GM12801 (cell line): ENCODE measurements around the gene ATP9B.

Experiments
- TF ChIP-seq, protein P1 (sequence below): IDR thresholded peaks from one replicate; pipeline ENCODE4 v1.5.1; 2011; ENCODE audit warnings: control low read depth; ENCODE audit not compliant: insufficient read length; ENCODE audit errors: extremely low read depth

The ATP9B gene

GRCh38 chr18:79400591-79401381 lies 331.6 kb downstream of the ATP9B start:
- TF ChIP-seq, protein P1, sequence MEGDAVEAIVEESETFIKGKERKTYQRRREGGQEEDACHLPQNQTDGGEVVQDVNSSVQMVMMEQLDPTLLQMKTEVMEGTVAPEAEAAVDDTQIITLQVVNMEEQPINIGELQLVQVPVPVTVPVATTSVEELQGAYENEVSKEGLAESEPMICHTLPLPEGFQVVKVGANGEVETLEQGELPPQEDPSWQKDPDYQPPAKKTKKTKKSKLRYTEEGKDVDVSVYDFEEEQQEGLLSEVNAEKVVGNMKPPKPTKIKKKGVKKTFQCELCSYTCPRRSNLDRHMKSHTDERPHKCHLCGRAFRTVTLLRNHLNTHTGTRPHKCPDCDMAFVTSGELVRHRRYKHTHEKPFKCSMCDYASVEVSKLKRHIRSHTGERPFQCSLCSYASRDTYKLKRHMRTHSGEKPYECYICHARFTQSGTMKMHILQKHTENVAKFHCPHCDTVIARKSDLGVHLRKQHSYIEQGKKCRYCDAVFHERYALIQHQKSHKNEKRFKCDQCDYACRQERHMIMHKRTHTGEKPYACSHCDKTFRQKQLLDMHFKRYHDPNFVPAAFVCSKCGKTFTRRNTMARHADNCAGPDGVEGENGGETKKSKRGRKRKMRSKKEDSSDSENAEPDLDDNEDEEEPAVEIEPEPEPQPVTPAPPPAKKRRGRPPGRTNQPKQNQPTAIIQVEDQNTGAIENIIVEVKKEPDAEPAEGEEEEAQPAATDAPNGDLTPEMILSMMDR = no peak

DNA sequence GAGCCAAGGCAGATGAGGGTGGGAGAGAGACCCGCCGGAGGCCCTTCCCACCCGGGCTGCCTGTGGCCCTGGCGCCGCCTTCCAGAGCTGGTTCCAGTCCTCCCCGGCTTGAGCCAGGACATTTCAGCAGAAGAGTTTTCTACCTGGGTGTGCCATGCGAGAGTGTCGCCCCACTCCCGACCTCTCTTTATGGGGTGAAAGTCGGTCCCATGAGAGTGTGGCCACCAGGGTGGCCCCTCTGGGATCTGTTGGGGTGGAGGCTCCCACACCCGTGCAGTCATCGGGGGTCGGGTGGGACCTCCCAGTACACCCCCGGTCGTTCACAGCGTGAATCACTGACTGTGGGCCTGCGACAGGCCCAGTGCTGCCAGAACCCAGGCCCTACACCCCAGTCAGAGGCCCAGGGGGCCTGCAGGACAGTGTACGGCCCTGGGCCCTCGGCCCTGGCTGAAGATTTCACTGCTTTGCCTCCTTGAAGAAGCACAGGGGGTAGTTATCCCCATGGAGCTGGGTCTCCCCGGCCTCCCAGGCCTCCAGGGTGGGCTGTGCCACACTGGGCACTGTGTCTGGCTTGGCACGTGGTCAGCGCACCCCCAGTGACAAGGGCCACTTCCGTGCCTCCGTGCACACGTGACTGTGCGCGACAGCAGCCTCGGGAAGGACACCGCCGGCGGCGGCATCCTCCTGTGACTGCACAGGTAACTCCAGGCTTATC lies 332.5 kb downstream of the ATP9B start:
- TF ChIP-seq, protein P1 = no peak

DNA sequence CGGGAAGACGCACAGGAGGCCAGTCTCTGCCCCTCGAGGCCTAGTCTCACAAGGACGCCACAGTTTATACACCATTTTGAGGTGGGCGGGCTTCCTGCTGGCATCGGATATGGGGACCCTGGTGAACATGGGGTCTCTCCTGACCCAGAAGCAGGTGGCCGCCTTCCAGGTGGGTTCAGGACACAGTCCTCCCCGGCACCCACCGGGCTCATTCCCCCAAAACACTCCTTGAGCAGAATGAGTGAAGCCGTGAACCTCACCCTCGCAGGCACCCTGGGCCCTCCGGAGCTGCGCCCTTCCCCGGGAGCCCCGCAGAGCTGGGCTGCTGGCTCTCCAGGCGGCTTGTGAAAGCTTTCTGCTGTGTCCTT lies 333.0 kb downstream of the ATP9B start:
- TF ChIP-seq, protein P1 = no peak

DNA sequence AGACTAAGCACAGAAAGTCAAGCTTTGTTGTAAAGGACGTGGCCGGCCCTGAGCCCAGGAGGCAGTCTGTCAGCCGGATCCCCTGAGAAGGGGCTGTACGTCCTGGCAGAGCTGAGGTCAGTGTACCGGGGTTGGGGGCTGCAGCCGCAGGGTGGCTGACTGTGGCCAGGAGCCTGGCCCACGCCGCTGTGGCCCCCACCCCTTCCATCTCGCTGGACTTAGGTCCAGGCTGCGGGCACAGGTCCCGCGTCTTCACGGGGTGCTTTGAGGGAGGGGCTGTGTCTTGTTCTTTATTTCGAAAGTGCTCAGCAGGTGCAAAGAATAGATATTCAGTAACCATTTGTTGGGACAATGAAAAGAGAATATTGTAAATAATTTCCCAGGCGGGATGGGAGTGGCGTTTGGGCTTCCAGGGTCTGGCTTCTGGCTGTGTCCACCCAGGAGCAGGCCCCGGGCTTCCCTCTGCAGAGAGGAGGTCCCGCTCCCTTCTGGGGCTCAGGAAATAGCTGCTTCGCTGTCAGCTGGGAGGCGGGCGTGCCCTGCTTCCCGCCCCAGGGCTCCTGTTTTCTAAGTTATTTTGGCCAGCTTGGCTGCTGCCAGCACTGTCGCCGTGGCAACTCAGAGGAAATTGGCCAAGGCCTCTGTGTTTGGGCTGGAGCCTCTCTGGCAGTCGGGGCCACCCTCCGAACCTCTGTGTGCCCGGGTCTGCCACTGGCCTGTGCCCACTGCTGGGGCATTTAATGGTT lies 334.0 kb downstream of the ATP9B start:
- TF ChIP-seq, protein P1 = no peak

GRCh38 chr18:79403723-79404566 lies 334.8 kb downstream of the ATP9B start:
- TF ChIP-seq, protein P1 = no peak

GRCh38 chr18:79404567-79404910 lies 335.3 kb downstream of the ATP9B start:
- TF ChIP-seq, protein P1 = no peak
